Measurements from ENCODE around the gene RPS6KA4.

Gene RPS6KA4

DNA sequence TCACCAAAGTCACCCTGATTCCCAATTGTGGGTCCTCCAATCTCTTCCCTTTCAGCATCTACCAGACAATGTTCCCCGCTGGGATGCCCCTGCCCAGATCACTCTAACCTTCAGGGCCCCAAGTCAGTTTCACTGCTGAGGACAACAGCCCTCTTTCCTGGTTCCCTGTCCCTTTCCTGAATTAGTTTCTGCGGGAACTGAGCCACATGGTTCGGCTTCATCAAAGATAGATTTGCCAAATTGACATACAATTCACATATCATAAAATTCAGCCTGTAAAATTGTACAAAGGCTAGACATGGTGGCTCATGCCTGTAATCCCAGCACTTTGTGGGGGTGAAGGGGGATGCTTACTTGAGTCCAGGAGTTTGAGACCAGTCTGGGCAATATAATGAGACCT, 31.0 kb upstream of the RPS6KA4 start:
- DNase-seq = no peak

DNA sequence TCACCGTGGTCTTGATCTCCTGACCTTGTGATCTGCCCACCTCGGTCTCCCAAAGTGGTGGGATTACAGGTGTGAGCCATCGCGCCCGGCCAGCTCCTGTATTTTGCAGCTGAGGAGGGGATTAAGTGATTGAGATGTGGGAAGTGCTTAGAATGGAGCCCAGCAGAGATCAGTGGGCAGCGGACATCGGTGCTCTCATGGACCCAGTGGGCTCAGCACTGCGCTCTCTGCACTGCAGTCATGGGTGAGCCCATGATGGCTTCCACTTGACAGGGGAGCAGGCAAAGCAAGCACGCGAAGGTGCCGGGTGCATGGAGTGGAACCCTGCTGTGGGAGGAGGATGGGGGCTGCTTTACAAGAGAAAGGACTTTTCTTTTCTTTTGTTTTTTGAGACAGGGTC, 28.1 kb upstream of the RPS6KA4 start:
- DNase-seq = no peak

DNA sequence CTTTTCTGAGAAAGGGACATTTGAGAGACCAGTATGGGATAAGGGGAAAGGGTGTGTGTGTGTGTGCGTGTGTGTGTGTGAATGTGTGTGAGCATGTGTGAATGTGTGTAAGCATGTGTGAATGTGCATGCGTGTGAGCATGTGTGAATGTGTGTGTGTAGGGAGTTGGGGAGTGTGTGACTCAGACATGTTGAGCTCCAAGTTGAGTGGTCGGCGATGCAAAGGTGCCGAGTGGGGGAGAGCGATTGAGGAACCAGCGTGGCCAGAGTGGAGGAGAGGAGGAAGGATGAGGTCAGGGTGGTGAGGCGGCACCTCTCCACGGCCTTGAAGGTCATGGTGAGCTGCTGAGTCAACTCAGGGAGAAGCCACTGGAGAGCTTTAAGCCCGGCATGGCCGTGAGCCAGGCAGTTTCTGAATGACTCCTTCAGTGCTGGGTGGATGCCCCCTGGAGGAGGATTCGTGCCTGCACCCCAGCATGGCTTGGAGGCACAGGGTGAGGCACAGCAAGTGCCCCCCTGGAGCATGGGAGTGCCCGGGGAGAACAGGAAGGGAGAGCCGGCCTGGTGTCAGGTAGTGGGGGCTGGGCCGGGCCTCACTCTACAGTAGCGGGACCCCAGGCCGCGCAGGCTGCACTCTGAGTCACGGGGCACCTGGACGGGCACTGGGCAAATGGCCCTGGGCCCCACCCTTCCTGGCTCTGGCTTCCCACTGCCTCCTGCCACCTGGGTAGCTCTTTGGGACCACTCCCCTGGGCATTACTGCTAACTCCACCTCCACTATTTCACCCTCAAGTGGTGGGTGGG, 27.2 kb upstream of the RPS6KA4 start:
- DNase-seq = peak; percentile 95

DNA sequence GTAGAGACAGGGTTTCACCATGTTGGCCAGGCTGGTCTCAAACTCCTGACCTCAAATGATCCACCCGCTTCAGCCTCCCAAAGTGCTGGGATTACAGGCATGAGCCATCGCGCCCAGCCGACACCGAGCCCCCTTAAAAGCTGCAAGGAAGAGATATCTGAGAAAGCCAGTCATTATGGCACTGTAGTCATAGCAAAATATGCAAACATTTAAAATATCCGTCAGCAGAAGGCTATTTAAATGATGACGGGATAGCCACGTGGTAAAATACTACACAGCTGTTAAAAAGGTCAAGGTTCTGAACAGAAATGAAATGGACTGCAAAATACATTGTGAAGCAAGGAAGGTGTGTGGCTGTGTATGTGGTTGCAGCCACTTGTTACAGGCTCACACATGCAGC, 25.4 kb upstream of the RPS6KA4 start:
- DNase-seq = peak; percentile 41

DNA sequence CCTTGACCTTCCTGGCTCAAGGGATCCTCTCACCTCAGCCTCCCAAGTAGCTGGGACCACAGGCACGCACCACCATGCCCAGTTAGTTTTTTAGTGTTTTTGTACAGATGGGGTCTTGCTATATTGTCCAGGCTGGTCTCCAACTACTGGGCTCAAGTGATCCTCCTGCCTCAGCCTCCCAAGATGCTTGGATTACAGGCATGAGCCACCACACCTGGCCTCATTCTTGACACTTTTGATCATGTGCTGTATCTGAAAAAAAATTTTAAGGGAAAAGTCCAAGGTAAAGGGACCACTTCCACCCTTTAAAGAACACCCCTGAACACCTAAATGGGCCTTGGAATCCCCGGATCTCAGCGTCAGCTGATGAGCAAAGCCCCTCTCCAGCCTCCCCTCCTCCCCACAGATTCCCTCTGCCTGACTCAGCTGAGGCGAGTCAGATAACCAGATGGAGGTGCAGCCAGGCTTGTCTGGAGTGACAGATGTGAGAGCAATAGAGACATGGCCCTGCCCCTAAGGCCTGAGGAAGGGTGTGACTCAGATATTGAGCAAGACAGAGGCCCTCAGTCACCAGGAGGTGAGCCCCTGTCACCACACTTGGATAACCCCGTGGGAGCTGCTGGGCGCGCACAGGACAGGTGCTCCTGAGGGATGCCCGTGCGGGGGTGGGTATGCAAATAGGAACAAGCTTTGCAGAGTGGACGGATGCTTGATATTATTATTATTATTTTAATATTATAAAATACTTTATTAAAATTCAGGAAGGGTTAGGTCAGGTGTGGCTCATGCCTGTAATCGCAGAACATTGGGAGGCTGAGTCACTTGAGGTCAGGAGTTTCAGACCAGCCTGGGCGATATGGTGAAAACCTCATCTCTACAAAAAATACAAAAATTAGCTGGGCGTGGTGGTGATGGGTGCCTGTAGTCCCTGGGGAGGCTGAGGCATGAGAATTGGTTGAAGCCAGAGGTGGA, 23.9 kb upstream of the RPS6KA4 start:
- peak; percentile 98 for DNase-seq

DNA sequence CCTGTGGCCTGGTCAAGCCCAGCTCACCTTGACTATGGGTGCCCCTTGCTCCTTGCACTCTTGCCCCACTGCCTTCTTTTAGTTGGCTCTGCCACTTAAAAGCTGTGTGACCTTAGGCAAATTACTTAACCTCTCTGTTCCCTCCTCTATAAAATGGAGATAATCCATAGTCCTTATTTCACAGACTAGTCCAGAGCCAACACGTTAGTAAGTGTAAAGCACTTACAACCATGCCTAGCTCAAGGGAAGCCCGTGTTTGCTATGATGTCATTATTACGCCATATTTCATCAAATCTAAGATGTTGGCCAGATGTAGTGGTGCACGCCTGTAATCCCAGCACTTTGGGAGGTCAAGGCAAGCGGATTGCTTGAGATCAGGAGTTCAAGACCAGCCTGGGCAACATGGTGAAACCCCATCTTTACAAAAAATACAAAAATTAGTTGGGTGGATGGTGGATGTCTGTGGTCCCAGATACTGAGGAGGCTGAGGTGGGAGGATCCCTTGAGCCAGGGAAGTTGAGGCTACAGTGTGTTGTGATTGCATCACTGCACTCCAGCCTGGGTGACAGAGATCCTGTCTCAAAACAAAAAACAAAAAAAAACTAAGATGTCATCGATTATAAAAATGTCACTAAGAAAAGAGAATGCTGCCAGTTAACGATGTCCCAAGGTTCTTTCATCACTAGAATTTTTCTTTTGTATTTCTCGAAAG, 21.3 kb upstream of the RPS6KA4 start:
- no peak for DNase-seq

GRCh38 chr11:64338716-64339115, 20.2 kb upstream of the RPS6KA4 start:
- no peak for DNase-seq

DNA sequence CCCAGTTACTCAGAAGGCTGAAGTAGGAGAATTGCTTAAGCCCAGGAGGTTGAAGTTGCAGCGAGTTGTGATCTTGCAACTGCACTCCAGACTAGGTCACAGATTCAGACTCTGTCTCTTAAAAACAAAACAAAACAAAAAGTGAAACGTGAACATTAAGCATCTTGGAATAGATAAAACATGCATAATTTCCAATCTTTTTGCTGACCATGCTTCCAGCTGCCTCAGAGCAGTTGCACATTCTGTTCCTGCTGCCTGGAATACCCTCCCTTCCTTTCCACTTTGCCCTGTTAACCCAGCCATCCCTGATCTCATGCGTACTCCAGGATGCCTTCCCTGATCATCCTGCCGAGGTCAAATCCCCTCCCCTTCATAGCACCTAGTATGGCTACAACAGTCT, 19.7 kb upstream of the RPS6KA4 start:
- no peak for DNase-seq

- peak; percentile 86 for DNase-seq
Measured at GRCh38 chr11:64339754-64340408, 19.1 kb upstream of the RPS6KA4 start, which contains the start of gene CCDC88B. Gene CCDC88B, plus strand, starts transcription at chr11:64340204. Its CDS starts 63 bp downstream, at chr11:64340267.

DNA sequence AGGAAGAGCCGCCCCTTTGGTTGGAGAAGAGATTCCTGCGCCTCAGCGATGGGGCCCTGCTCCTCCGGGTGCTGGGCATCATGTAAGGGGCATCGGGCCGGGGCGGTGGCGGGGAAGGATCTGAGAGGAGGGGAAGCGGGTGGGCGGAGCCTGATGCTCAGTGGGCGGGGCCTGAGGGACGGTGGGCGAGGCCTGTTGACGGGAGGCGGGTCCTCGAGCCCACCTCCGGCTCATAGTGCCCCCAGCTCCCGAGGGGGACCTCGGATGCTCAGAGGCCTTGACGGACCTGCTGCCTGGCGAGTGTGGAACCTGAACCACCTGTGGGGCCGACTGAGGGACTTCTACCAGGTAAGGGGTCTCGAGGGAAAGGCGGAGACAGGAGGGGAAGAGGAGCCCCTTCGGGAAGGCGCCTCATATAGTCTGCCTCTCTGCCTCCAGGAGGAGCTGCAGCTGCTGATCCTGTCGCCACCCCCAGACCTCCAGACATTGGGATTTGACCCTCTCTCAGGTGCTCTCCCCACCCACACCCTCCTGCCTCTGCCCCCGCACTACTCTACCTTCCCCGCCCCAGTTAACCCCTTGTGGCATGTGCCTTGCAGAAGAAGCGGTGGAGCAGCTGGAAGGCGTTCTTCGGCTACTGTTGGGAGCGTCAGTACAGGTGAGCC, 18.2 kb upstream of the RPS6KA4 start:
- peak; percentile 80 for DNase-seq

- no peak for DNase-seq
Measured at GRCh38 chr11:64341429-64341828, 17.5 kb upstream of the RPS6KA4 start.

GRCh38 chr11:64341851-64342791, 16.8 kb upstream of the RPS6KA4 start:
- peak; percentile 96 for DNase-seq

GRCh38 chr11:64342869-64343745, 15.9 kb upstream of the RPS6KA4 start:
- no peak for DNase-seq

GRCh38 chr11:64343767-64344559, 15.0 kb upstream of the RPS6KA4 start:
- peak; percentile 68 for DNase-seq

GRCh38 chr11:64344787-64345186, 14.2 kb upstream of the RPS6KA4 start:
- DNase-seq = no peak

DNA sequence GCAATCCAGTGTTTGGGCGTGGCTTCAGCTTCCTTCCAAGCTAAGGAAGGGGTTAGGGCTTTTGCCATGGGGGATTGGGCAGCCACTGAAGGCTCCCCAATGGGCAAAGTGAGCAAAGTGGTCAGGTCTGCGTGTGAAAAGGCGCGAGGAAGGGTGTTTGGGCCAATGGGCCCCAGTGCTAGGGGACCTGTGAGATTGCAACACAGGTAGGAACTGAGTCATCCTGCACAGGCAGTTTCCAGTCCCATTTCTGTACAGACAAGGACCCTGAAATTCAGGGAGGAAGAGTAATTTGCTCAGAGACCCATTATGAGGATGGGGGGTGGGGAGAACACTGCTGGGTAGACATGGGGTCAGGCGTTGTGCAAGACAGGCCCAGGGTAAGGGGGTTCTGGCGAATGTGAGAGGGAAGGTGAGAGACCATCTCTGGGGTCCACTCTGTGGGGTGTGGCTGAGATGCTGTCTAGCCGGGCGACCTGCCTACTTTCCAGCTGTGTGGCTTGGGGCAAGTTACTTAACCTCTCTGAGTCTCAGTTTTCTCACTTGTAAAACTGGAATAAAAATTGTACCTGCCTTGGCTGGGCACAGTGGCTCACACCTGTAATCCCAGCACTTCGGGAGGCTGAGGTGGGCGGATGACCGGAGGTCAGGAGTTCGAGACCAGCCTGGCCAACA, 11.6 kb upstream of the RPS6KA4 start:
- DNase-seq = peak; percentile 40

DNA sequence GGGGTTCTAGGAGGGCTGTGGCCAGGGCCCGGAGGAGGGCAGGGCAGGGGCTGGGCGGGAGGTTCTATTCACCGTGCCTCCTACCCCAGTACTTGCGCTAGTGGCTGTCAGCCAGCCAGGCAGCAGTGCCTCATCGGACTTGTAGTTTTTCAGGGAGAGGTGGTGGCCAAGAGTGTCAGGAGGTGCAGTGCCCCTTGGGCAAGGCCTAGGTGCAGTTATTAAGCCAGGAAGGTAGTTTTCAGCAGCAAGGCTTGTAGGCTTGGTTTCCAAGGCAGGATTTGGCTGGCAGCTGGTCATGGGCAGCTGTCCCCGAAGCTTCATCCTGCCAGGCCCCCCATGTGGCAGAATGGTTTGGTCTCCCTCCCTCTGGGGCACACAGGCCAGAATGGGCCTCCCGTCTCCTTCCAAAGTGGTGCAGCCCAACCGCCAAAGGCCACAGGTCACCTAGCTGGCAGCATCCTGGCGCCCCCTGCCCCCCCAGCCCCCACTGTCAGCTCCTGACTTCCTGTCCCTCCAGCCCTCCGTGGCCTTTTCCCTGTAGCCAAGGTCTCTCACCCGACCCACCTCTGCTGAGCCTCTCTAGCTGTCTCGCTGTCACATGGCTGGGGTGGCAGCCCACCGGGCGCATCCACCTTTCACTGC, 10.5 kb upstream of the RPS6KA4 start:
- no peak for DNase-seq

DNA sequence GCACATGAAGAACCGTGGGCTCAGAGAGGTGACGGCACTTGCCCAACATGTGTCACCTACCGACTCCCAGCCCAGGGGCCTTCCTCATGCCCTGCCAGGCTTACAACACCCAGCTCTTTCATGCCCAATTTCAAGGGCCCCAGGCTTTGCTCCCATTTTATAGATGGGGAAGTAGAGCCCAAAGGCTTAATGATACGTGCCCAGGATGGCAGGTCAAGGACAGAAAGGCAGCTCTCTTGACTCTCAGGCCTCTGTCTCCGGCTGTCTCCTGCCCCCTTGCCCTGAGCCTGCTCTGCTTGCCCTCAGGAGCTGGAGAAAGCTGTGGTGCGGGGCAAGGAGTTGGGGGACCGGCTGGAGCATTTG, 10.0 kb upstream of the RPS6KA4 start:
- no peak for DNase-seq
